Smooth muscle cell (in vitro differentiated cells): Measurements from ENCODE around the gene TMEM131L. TPM values are rescaled to one million over a fixed set of nuclear protein-coding genes. Genes with fewer than 3 reads are reported as not detected.

Experiments
- DNase-seq: peaks from one replicate; lab custom pipeline; 2025; ENCODE audit not compliant: unreplicated experiment; lab: John Stamatoyannopoulos, UW
- H2AFZ ChIP-seq: fragments of 200-600 bp; sonication (generic); 2 replicates; pipeline ENCODE4 v1.6.0; 2016; ENCODE audit warnings: antibody characterized with exemption, low read depth, mild to moderate bottlenecking
- H3F3A ChIP-seq: fragments of 200-600 bp; sonication (generic); 2 replicates; pipeline ENCODE4 v1.6.0; 2017; ENCODE audit warnings: antibody characterized with exemption, low read depth
- H3K27ac ChIP-seq: fragments of 200-600 bp; sonication (generic); 2 replicates; pipeline ENCODE4 v1.5.1; 2016; ENCODE audit warnings: low read depth, mild to moderate bottlenecking
- H3K27me3 ChIP-seq: fragments of 200-600 bp; sonication (generic); 2 replicates; pipeline ENCODE4 v1.6.1; 2016; ENCODE audit warnings: low read depth, mild to moderate bottlenecking
- H3K36me3 ChIP-seq: fragments of 200-600 bp; sonication (generic); 2 replicates; pipeline ENCODE4 v1.5.1; 2016; ENCODE audit warnings: low read depth
- H3K4me1 ChIP-seq: fragments of 200-600 bp; sonication (generic); 2 replicates; pipeline ENCODE4 v1.5.1; 2016; ENCODE audit warnings: low read depth
- H3K4me2 ChIP-seq: fragments of 200-600 bp; sonication (generic); 2 replicates; pipeline ENCODE4 v1.6.0; 2016; ENCODE audit warnings: mild to moderate bottlenecking
- H3K4me3 ChIP-seq: fragments of 200-600 bp; sonication (generic); 2 replicates; pipeline ENCODE4 v1.5.1; 2016; ENCODE audit warnings: mild to moderate bottlenecking
- H3K79me2 ChIP-seq: fragments of 200-600 bp; sonication (generic); 2 replicates; pipeline ENCODE4 v1.6.0; 2016; ENCODE audit warnings: low read depth, mild to moderate bottlenecking
- H3K9ac ChIP-seq: fragments of 200-600 bp; sonication (generic); 2 replicates; pipeline ENCODE4 v1.6.0; 2016; ENCODE audit warnings: low read depth
- H3K9me3 ChIP-seq: fragments of 200-600 bp; sonication (generic); replicated peaks from 2 replicates; pipeline ENCODE4 v1.5.1; 2016; ENCODE audit warnings: low read depth
- H4K20me1 ChIP-seq: fragments of 200-600 bp; sonication (generic); 2 replicates; pipeline ENCODE4 v1.6.0; 2016; ENCODE audit warnings: low read depth
- CTCF ChIP-seq: fragments of 200-600 bp; sonication (generic); IDR thresholded peaks from 2 replicates; pipeline ENCODE4 v1.5.1; 2017; ENCODE audit warnings: borderline replicate concordance, mild to moderate bottlenecking, antibody characterized with exemption; ENCODE audit not compliant: insufficient read depth, poor library complexity, severe bottlenecking
- WGBS: methylation state at CpG from one replicate; pipeline ENCODE4 v1.1.7; 2016; ENCODE audit warnings: low lambda C conversion rate; 5-methylcytosine and 5-hydroxymethylcytosine counted together
- polyA plus RNA-seq: library from polyadenylated mRNA; unstranded; fragments of >200 nt; fragmentation: Nextera tagmentation; extraction: Ambion mirVana; gene quantifications from 2 replicates; pipeline ENCODE4 v1.2.1, GENCODE V29; 2016
- total RNA-seq: library from RNA; depleted of rRNA; stranded (reverse); fragments of >200 nt; gene quantifications from 2 replicates; pipeline ENCODE4 v1.2.3, GENCODE V29; 2014

TMEM131L gene
- total and polyA plus RNA-seq, 2 experiments from 2014 or later, result 4.3 to 6.7 TPM

- H3K4me2 ChIP-seq, result no peak overlapping the region
Observed at GRCh38 chr4:153553155-153553818, 87.1 kb downstream of the TMEM131L start.

GRCh38 chr4:153553819-153554170 is 87.6 kb downstream of the TMEM131L start:
- no peaks in the 10 kb centered on the region for H3F3A ChIP-seq

More at GRCh38 chr4:153553155-153553818, 87.1 kb downstream of the TMEM131L start:
- Histone ChIP-seq H3K9ac (no peak overlapping the region), H3K79me2 (no peaks in the 10 kb centered on the region), H3K9me3 (no peaks in the 10 kb centered on the region), H3K4me1 (no peaks in the 10 kb centered on the region), H4K20me1 (no peaks in the 10 kb centered on the region), H3F3A (no peaks in the 10 kb centered on the region), H3K36me3 (no peaks in the 10 kb centered on the region), H3K27me3 (no peaks in the 10 kb centered on the region), H2AFZ (no peak overlapping the region), H3K4me3 (no peak overlapping the region), H3K27ac (no peak overlapping the region)
- WGBS, result 87% methylated on average over 6 of the region's 6 CpGs
- no peak for TF ChIP-seq CTCF
- DNase-seq, result no peak

GRCh38 chr4:153555730-153556434 is 89.7 kb downstream of the TMEM131L start:
- no peak overlapping the region for H3K4me2 ChIP-seq
- H4K20me1 ChIP-seq, result no peaks in the 10 kb centered on the region
- H3K36me3 ChIP-seq, result peaks cover 3% of the 10 kb centered on the region
- H3K27me3 ChIP-seq, result no peaks in the 10 kb centered on the region
- H2AFZ ChIP-seq, result no peak overlapping the region
- 70% methylated on average over 5 of the region's 5 CpGs for WGBS
- H3K79me2 ChIP-seq, result no peaks in the 10 kb centered on the region
- H3K27ac ChIP-seq, result no peak overlapping the region
- H3F3A ChIP-seq, result no peaks in the 10 kb centered on the region
- H3K9me3 ChIP-seq, result no peaks in the 10 kb centered on the region
- no peak for DNase-seq
- no peak overlapping the region for H3K9ac ChIP-seq
- no peak for TF ChIP-seq CTCF
- H3K4me3 ChIP-seq, result no peak overlapping the region
- H3K4me1 ChIP-seq, result no peaks in the 10 kb centered on the region

More at GRCh38 chr4:153553819-153554170, 87.6 kb downstream of the TMEM131L start:
- no peak overlapping the region for H3K9ac ChIP-seq
- no peak for TF ChIP-seq CTCF
- no peak overlapping the region for H2AFZ ChIP-seq
- H3K36me3 ChIP-seq, result no peaks in the 10 kb centered on the region
- H3K4me2 ChIP-seq, result no peak overlapping the region
- H3K27ac ChIP-seq, result no peak overlapping the region
- no peaks in the 10 kb centered on the region for H3K9me3 ChIP-seq
- H3K4me3 ChIP-seq, result no peak overlapping the region
- no peaks in the 10 kb centered on the region for H3K79me2 ChIP-seq
- H3K27me3 ChIP-seq, result no peaks in the 10 kb centered on the region
- DNase-seq, result no peak
- no peaks in the 10 kb centered on the region for H3K4me1 ChIP-seq
- no peaks in the 10 kb centered on the region for H4K20me1 ChIP-seq
